OCI-LY7 (cell line): ENCODE data around the gene TK2. TPM values are rescaled to one million over a fixed set of nuclear protein-coding genes. Genes with fewer than 3 reads are reported as not detected.

Experiments
- BruUV-seq: library from RNA; stranded (reverse); fragments of 400-500 nt; replicated peaks from 2 replicates; lab custom pipeline; 2021; lab: Mats Ljungman, UMichigan
- CTCF ChIA-PET: fragments of 300-600 bp; sonication (Branson Sonifier 250); formaldehyde crosslinking; loops from one replicate; lab custom pipeline; 2022; ENCODE audit warnings: antibody characterized with exemption; ENCODE audit not compliant: unreplicated experiment; lab: Charles Lee
- POLR2A ChIA-PET: fragments of 300-600 bp; sonication (Branson Sonifier 250); formaldehyde crosslinking; loops from one replicate; lab custom pipeline; 2022; ENCODE audit warnings: antibody characterized with exemption; lab: Charles Lee
- DNase-seq: peaks from one replicate; pipeline ENCODE4 v3.0.0-alpha.2; 2015; ENCODE audit warnings: low spot score
- H2AFZ ChIP-seq: fragments of 200-600 bp; sonication (generic), shearing (Covaris generic); 2 replicates; pipeline ENCODE4 v1.6.1; 2014; ENCODE audit warnings: mild to moderate bottlenecking, antibody characterized with exemption, low read length, moderate library complexity
- H3K27ac ChIP-seq: fragments of 200-600 bp; sonication (generic); 2 replicates; pipeline ENCODE4 v1.5.1; 2014; ENCODE audit warnings: mixed run types, low read depth, mild to moderate bottlenecking, moderate library complexity, low read length, inconsistent platforms; ENCODE audit not compliant: poor library complexity, severe bottlenecking
- H3K36me3 ChIP-seq: fragments of 200-600 bp; sonication (generic); 2 replicates; pipeline ENCODE4 v1.6.1; 2014; ENCODE audit warnings: mild to moderate bottlenecking, antibody characterized with exemption, low read length, moderate library complexity, mixed read lengths; ENCODE audit not compliant: insufficient read depth
- H3K4me1 ChIP-seq: fragments of 200-600 bp; sonication (generic); 2 replicates; pipeline ENCODE4 v1.5.1; 2014; ENCODE audit warnings: mild to moderate bottlenecking, low read length; ENCODE audit not compliant: insufficient read depth, poor library complexity, severe bottlenecking
- H3K4me2 ChIP-seq: fragments of 200-600 bp; sonication (generic); 2 replicates; pipeline ENCODE4 v1.6.1; 2014; ENCODE audit warnings: mild to moderate bottlenecking, low read length
- H3K4me3 ChIP-seq: fragments of 200-600 bp; sonication (generic); 2 replicates; pipeline ENCODE4 v1.5.1; 2014; ENCODE audit warnings: mild to moderate bottlenecking, low read depth, low read length; ENCODE audit not compliant: poor library complexity, severe bottlenecking
- H3K79me2 ChIP-seq: fragments of 200-600 bp; sonication (generic); 2 replicates; pipeline ENCODE4 v1.6.1; 2016; ENCODE audit warnings: low read depth, mild to moderate bottlenecking, low read length, moderate library complexity, mixed read lengths; ENCODE audit not compliant: insufficient read depth
- H3K9me2 ChIP-seq: fragments of 200-600 bp; sonication (generic); 2 replicates; pipeline ENCODE4 v1.6.1; 2016; ENCODE audit warnings: mild to moderate bottlenecking, low read length, mixed read lengths; ENCODE audit not compliant: insufficient read depth
- H3K9me3 ChIP-seq: fragments of 200-600 bp; sonication (generic); 2 replicates; pipeline ENCODE4 v1.6.1; 2014; ENCODE audit warnings: mild to moderate bottlenecking, mixed run types, low read length, mixed read lengths
- H4K20me1 ChIP-seq: fragments of 200-600 bp; sonication (generic); 2 replicates; pipeline ENCODE4 v1.6.1; 2014; ENCODE audit warnings: mild to moderate bottlenecking, antibody characterized with exemption, low read length, moderate library complexity, mixed read lengths; ENCODE audit not compliant: insufficient read depth
- EZH2phosphoT487 ChIP-seq: fragments of 200-600 bp; sonication (generic); IDR thresholded peaks from 2 replicates; pipeline ENCODE4 v1.6.1; 2018; ENCODE audit warnings: low read depth, borderline replicate concordance, mild to moderate bottlenecking, mixed run types, antibody characterized with exemption, low read length, moderate library complexity, mixed read lengths
- intact Hi-C: fragments of 100-400 bp; cut with micrococcal nuclease; formaldehyde crosslinking; loops from one replicate; pipeline ENCODE4 v1.10.0; 2022; ENCODE audit not compliant: unreplicated experiment
- total RNA-seq, 2 experiments: library from RNA; depleted of rRNA in 1 of 2; stranded (reverse); fragments of >200 nt in 1 of 2; shearing (Covaris generic) in 1 of 2; gene quantifications; 2 replicates each; pipeline ENCODE4 v1.2.3, GENCODE V29; 2014 to 2022
- TF ChIP-seq, protein P1 (sequence below): fragments of 200-600 bp; sonication (generic); conservative IDR thresholded peaks from 2 replicates; pipeline ENCODE4 v1.5.1; 2014; ENCODE audit warnings: mild to moderate bottlenecking, antibody characterized with exemption, low read length, moderate library complexity, mixed read lengths

TK2 gene
- total RNA-seq, 2 experiments from 2014 or later = 0.06 to 1.9 TPM

DNA sequence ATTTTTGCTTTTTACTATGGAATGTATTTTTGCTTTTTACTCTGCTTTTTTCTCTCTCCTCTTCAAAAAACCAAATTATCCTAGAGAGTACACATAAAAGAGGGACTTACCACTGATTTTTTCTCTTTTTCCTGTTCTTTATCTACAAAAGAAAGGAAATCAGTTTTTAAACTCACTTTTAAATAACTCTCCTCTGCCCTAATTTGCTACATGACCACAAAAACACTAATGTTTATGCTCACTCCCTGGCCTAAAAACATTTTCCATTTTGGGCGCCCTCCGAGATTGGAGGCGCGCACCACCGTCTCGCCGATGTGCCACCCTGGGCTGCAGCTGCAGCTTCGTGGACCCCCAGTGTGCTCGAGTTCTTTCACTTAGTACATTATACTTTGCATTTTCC, 1.1 kb downstream of the TK2 start:
- CTCF ChIA-PET = no interaction called here
- no TSS peak for BruUV-seq

DNA sequence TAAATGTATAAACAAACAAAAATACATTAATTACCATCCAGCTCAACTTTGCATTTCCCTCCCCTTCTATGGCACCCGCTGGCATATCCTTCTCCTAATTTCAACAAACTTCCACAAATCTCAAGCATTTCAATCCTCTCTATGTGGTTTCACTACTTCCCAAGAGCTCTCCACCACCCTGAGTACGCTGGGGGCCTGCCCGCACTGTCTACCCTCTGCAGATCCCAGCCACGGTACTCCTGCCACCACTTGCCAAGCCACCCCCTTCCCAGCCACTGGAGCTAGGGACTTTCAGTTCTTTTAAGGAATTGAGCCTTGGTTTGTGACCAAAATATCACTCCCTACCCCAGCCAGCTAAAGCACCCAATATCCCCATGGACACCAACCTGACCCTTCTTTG, 1.9 kb downstream of the TK2 start:
- Histone ChIP-seq H3K4me2 (no peak overlapping the region), H3K4me3 (no peak overlapping the region), H3K9me3 (no peaks in the 10 kb centered on the region), H3K36me3 (no peaks in the 10 kb centered on the region), H3K4me1 (peaks cover 60% of the 10 kb centered on the region), H3K27ac (no peak overlapping the region), H3K9me2 (no peaks in the 10 kb centered on the region), H4K20me1 (no peaks in the 10 kb centered on the region; the same call in 1 of the 2 replicates), H3K79me2 (peaks cover 4% of the 10 kb centered on the region), H2AFZ (no peak overlapping the region)
- intact Hi-C loops = no loop called here
- DNase-seq = no peak
- ChIA-PET POLR2A (interaction anchor here (0.5 to 1.6 kb wide), 4 partner anchors 9 to 32 kb away, joined by 3 to 5 read pairs (median 4); no protein-coding TSS in a partner anchor), CTCF (interaction anchor here (0.9 kb wide), 1 partner anchor 26 kb away, joined by 3 read pairs; no protein-coding TSS in a partner anchor)
- no TSS peak for BruUV-seq
- TF ChIP-seq, protein P1, sequence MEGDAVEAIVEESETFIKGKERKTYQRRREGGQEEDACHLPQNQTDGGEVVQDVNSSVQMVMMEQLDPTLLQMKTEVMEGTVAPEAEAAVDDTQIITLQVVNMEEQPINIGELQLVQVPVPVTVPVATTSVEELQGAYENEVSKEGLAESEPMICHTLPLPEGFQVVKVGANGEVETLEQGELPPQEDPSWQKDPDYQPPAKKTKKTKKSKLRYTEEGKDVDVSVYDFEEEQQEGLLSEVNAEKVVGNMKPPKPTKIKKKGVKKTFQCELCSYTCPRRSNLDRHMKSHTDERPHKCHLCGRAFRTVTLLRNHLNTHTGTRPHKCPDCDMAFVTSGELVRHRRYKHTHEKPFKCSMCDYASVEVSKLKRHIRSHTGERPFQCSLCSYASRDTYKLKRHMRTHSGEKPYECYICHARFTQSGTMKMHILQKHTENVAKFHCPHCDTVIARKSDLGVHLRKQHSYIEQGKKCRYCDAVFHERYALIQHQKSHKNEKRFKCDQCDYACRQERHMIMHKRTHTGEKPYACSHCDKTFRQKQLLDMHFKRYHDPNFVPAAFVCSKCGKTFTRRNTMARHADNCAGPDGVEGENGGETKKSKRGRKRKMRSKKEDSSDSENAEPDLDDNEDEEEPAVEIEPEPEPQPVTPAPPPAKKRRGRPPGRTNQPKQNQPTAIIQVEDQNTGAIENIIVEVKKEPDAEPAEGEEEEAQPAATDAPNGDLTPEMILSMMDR = no peak

More for the DNA sequence above, 1.1 kb downstream of the TK2 start:
- POLR2A ChIA-PET = interaction anchor here (0.5 to 1.6 kb wide), 3 partner anchors 10 to 33 kb away, joined by 3 to 4 read pairs (median 4); no protein-coding TSS in a partner anchor
- no peak for DNase-seq
- intact Hi-C loops = no loop called here
- Histone ChIP-seq H3K9me3 (no peaks in the 10 kb centered on the region), H3K9me2 (no peaks in the 10 kb centered on the region), H3K4me3 (peak overlapping the region; percentile 56), H3K4me1 (peaks cover 63% of the 10 kb centered on the region), H2AFZ (peak overlapping the region; percentile 77; the same call in 1 of the 2 replicates), H4K20me1 (peaks cover 8% of the 10 kb centered on the region; the same call in 1 of the 2 replicates), H3K4me2 (peak overlapping the region; percentile 78), H3K79me2 (peaks cover 12% of the 10 kb centered on the region), H3K36me3 (peaks cover 3% of the 10 kb centered on the region; the same call in 1 of the 2 replicates), H3K27ac (no peak overlapping the region)
- TF ChIP-seq, protein P1 = no peak
- TF ChIP-seq EZH2phosphoT487 = no peak
